ENCODE results near the gene FAM216A.

- TF ChIP-seq CTCF (IDR thresholded peaks at IDR 0.05) (no peak), POLR2AphosphoS5 (IDR thresholded peaks at IDR 0.05) (no peak)
Observed at GRCh38 chr12:110467847-110468213, 815 bp upstream of the FAM216A start.
